GM18499 (cell line): ENCODE data around the gene MTF1.
A peak's percentile ranks its signal among the peaks of the same experiment; 100 is the strongest.
"Not testable (repeated sequence)": the region's sequence is repeated elsewhere in the genome, so short reads cannot be mapped to it uniquely, and the experiment has no call there.

Experiments used
- ATAC-seq: cut with Tn5 transposase; IDR thresholded peaks from one replicate; pipeline ENCODE4 v1.9.1; 2021; ENCODE audit warnings: moderate number of reproducible peaks; ENCODE audit not compliant: insufficient read depth, unreplicated experiment

The MTF1 gene

DNA sequence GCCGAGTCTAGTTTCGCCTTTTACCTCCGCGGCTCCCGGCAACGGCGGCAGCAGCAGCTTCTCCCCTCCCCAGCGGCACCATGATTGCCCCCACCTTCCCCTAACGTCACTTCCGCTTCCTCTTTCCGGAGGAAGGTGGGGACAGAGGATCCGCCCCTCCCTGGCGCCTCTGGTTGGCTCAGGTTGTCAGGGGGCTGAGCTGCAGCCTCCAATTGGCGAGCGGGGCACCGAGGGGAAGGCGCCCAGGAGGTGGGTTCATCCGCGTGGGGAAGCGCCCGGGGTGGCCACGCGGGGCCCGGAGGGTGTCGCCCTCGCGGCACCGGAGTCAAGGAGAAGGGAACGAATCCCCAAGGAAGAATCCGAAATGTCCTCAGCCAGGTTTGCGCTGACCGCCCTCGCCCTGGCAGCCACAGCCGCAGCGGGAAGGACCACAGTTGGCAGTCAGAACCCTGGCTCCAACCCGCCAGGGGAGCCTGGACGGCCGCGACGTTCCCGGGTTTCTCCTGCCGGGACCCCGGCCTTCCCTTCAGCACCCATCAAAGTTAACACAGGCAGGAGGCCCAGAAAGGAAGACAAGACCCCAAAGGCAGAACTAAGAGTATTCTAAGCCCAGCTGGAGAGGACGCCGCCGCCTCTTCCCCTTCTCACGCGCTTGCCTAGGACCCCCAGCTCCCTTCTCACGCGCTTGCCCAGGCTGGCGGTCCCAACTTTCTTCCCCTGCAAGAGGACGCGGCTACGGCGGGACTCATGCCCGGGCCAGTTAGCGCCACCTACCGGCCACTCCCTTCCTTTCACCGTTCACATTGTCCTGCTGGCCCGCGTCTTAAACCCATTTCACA, at the start of gene MTF1:
Gene MTF1 (minus strand): TSS at position 86 of the 839 bp plus-strand sequence. CDS start 1,934 bp downstream, outside the sequence.
- ATAC-seq = peak; percentile 44

DNA sequence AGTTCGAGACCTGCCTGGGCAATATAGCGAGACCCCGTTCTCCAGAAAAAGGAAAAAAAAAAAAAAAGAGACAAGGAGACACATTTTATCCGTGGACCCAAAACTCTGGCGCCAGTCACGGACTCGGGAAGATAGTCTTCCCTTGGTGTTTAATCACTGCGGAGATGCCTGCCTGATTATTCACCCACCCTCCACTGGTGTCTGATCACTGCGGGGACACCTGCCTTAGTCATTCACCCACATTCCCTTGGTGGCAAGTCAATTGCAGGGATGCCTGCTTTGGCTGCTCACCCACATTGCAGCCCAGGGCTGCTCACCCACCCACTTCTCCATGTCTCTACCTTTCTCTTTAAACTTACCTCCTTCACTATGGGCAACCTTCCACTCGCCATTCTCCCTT, 49.1 kb upstream of the MTF1 start:
- ATAC-seq = not testable (repeated sequence)

DNA sequence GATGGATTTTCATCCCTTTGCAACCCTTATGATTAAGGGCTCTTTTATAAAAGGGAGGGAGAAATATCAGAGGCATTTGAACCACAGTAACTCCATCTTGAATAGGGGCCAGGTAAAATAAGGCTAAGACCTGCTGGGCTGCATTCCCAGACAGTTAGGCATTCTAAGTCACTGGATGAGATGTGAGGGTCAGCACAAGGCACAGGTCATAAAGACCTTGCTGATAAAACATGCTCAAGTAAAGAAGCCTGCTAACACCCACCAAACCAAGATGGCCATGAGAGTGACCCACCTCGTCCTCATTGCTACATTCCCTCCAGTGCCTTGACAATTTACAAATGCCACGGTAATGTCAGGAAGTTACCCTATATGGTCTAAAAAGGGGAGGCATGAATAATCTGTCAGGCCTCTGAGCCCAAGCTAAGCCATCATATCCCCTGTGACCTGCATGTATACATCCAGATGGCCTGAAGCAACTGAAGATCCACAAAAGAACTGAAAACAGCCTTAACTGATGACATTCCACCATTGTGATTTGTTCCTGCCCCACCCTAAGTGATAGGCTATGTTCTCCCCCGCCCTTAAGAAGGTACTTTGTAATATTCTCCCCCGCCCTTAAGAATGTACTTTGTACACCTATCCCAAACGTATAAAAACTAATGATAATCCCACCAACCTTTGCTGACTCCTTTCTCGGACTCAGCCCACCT, 48.2 kb upstream of the MTF1 start:
- not testable (repeated sequence) for ATAC-seq

DNA sequence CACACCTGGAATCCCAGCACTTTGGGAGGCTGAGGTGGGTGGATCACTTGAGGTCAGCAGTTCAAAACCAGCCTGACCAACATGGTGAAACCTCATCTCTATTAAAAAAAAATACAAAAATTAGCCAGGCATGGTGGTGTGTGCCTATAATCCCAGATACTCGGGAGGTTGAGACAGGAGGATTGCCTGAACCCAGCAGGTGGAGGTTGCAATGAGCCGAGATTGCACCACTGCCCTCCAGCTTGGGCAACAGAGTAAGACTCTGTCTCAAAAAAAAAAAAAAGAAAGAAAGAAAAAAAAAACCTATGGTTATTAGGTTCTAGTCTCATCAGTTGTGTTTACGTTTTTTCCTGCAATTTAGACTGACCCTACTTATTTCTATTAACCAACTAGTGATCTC, 47.2 kb upstream of the MTF1 start:
- not testable (repeated sequence) for ATAC-seq

DNA sequence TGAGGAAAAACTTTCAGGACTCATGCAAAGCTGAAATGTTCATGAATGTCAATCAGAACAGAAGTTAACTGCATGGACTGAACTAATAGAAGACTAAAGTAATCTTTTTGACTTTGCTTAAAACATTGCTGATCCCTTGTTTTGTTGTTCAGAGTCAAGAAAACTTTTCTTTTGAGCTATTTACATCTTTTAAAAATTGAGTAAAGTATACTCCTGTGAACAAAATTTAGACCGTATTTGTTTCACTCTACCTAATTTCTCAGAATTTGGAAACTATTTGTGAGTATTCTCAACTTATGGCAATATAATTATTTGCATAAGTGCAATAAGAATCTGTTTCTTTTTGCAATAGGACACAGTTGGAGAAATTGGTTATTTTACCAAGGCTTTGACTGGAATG, 46.3 kb upstream of the MTF1 start:
- ATAC-seq = no peak

DNA sequence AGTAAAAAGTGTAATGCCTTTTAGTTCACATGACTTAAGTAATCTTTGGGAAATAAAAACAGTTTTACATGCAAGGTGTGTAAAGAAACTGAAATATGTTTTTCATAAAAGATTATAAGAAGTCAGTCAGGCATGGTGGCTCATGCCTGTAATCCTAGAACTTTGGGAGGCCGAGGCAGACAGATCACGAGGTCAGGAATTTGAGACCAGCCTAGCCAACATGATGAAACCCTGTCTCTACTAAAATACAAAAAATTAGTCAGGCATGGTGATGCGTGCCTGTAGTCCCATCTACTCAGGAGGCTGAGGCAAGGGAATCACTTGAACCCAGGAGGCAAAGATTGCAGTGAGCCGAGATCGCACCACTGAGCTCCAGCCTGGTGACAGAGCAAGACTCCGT, 44.5 kb upstream of the MTF1 start:
- not testable (repeated sequence) for ATAC-seq

DNA sequence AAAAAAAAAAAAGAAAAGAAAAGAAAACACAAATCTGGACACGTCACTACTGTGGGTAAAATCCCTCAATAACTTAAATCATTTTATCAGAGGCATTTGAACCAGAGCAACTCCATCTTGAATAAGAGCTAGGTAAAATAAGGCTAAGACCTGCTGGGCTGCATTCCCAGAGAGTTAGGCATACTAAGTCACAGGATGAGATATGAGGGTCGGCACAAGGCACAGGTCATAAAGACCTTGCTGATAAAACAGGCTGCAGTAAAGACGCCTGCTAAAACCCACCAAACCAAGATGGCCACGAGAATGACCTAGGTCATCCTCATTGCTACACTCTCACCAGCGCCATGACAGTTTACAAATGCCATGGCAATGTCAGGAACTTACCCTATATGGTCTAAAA, 43.6 kb upstream of the MTF1 start:
- ATAC-seq = no peak

DNA sequence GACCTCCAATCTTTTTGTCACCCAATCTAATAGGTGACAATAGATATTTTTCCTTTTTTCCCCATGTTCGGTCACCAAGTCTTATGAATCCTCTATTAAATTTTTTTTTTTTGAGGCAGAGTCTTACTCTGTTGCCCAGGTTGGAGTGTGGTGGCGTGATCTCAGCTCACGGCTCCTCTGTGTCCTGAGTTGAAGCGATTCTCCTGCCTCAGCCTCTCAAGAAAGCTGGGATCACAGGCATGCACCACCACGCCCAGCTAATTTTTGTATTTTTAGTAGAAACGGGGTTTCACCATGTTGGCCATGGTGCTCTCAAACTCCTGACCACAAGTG, 42.5 kb upstream of the MTF1 start:
- ATAC-seq = no peak

DNA sequence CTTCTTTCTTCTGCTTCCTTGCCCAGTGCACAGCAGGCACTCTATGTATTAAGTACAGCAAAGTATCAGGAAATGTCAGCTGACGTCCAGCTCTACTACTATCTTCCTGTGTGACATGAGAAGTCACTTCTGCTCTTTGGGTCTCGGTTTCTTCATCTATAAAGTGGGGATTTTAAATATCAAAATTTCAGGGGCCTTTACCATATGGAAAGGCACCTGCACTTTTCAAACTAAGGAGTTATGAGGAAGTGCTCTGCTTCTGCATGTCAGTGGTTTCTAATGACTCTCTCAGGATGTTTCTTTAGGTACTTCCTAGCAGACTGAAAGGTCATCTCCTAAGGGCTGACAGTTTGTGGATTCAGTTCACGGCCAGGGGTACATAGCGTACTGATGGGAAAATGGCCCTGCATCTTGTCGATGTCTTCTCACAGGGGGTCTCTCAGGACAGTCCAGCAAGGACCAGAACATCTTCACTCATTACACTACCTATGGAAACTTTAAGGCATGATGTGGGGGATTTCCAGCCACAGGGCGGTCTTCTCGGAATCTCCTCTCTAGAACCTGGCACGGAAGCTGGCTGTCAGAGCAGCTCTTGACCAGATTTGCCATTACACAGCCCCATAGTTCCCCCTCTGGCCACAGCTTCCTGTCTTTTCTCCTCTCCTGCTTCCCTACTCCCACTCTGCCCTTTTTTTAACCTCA, 42.0 kb upstream of the MTF1 start:
- ATAC-seq = no peak

DNA sequence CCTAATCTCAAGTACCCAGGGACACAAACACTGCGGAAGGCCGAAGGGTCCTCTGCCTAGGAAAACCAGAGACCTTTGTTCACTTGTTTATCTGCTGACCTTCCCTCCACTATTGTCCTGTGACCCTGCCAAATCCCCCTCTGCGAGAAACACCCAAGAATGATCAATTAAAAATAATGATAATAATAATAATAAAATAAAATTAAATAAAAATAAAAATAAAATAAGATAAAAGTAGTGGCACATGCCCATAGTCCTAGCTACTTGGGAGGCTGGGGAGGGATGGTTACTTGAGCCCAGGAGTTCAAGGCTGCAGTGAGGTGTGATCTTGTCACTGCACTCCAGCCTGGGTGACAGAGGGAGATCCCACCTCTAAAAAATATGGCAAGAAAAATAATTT, 38.2 kb upstream of the MTF1 start:
- not testable (repeated sequence) for ATAC-seq

DNA sequence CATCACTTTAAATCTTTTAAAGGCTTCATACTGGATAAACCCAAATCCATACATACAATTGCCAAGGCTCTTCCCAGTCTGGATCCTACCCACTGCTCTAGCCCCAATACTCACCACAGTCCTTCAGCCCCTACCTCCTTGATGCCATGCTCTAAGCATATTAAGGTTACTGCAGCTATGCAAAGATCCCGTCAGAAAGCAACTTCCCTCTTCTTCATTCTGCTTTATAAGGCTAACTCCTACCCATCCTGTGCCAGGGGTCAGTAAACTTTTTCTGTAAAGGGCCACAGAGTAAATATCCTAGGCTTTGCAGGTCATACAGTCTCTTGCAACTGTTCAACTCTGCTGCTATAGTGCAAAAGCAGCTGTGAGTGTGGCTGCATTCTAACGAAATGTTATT, 34.3 kb upstream of the MTF1 start:
- ATAC-seq = no peak

DNA sequence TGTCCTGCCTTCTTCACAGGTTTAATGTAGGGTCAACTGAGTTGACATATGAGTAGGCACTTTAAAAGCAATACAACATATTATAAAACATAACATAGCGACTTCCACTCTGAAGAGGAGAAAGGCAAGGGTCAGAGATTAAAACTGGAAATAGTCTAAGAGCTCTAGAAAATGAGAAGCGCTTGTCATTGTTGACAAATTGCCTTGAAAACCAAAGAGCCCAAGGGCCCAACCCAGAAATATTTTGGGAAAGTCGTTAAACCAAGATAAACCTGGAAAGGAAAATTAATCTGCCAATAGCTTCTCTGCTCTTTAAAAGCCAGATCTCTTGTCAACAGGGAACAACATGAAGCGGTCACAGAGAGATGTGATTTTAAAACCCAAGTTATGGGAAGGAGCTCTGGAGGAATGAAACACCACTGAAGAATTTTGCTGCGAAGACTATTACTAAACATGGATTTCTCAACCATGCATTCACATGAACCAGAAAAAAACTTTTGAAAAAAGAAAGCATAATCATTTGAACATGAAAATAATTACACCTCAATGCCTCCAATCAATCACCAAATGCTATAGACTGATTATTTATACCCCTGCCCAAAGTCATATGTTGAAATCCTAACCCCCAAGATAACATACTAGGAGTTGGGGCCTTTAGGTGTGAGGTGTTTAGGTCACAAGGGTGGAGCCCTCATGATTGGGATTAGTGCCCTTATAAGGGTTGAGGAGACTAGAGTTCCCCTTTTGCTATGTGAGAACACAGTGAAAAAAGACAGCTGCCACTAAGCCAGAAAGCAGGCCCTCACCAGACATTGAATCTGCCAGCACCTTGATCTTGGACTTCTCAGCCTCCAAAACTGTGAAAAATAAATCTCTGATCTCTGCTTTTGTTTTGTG, 33.0 kb upstream of the MTF1 start:
- no peak for ATAC-seq

DNA sequence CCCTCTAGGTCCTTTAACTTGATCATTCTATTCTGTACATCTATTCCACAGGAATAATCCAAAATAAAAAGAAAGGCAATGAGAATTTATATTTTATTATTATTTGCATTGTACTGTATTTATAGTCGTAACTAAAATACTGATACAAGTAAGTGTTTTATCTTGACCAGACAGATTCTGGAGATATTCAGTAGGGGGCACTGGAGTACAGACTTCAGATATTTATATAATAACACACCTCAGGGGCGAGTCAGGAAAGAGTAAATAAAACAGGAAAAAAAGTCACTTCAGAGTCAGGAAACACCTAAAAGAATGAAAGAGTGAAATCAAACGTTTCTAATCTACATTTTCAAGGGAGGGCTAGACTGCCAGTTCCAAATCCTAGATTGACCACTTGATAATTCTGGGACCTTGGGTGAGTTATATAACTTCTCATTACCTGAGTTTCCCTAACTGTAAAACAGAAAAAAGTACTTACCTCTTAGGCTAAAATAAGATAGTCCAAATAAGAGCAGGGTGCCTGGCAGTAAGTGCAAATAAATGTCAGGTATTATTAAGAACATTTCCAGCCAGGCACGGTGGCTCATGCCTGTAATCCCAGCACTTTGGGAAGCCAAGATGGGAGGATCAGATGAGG, 31.1 kb upstream of the MTF1 start:
- ATAC-seq = no peak

DNA sequence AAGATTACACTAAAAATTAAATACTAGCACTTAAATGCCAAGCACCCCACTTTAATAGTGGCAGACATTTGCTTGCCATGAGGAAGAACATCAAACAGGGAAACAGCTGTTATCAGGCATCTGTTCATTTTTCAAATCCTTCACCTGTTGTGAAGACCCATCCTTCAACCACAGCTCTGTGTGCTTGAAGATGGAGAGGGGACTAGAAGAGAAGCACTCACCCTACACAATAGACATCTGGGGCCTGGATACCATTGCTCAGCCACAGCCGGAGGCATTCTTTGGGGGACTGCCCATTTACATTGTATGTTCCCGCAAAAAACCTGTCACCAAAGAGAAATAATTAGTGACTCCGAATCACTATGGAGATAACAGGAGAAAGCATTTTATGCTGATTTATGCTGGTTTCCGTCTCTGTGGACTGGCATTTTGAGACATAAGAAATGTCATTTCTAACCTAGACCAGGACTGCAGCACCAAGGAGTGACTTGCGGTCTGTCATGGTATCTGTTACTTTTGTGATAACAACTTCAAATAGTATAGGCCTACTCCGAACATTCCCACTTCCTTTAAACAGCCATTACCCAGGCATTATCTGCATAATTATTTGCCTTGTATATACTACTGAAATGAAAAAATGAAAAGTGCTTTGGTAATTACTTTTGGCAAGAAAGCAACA, 28.8 kb upstream of the MTF1 start:
- no peak for ATAC-seq

DNA sequence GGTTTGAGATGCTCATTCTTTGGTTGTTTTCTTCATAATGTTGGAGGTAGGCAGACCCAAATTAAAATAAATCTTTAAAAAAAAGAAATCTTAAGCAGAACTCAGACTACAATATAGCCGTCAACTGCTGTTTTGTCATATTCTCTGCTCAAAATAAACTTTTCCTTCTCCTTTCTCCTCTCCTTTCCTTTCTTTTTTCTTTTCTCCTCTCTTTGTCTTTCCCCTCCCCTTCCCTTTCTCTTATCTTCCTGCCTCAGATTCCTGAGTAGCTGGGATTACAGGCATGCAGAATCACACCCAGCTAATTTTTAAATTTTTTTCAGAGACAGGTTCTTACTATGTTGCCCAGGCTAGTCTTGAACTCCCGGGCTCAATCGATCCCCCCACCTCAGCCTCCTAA, 24.8 kb upstream of the MTF1 start:
- ATAC-seq = no peak

DNA sequence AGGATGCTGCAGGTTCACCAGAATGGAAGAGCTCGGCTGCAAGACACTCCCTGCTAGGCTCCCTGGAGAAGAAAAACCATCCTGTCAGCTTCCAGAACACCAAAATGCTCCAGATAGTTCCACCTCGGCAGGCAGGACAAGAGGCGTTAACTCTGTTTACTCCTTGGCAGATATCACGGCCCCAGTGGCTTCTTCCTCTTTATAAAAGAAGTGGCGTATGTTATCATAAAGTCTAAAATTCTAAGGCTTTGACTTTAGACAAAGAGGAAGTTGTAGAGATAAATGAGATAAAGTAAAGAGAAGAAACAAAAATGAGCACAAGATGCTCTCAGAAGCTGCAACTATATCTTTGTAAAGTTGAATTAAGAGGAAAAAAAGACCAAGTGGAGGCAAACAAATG, 24.3 kb upstream of the MTF1 start:
- no peak for ATAC-seq

DNA sequence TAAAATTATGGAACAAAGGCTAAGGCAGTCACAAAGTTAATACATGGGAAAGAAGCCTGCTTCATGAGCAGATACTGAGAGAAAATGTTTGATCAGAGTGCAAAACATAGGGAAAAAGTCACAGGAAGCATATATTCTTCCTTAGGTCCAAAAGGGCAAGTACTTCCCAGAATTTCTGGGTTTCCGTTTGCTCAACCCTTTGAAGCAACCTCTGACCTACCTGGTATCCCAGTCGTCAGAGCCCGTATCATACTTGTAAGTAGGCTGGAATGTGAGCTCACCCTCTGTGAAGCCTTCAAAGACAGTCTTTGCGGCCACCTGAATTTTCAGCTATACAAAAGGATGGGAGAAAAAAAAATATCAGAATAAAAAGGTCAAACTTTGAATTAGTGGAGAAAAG, 20.5 kb upstream of the MTF1 start:
- no peak for ATAC-seq

DNA sequence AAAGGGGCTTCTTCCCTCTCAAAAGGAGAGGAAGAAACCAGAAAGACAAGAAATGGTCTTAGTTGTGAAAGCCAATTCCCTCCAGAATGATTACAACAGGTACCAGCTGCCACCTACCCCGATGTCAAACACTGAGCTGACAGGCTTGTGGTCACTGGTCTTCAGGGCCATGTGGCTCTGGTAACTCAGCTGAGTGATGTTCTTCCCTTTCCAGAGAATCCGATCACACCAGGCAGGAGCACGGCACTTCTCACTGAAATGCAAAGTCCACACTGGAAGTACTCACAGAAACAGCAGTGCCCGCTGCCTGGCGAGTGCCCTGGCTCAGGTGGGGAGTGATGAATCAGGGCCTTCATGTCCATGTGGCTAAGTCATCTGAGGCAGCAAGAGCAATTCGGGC, 18.7 kb upstream of the MTF1 start:
- no peak for ATAC-seq

DNA sequence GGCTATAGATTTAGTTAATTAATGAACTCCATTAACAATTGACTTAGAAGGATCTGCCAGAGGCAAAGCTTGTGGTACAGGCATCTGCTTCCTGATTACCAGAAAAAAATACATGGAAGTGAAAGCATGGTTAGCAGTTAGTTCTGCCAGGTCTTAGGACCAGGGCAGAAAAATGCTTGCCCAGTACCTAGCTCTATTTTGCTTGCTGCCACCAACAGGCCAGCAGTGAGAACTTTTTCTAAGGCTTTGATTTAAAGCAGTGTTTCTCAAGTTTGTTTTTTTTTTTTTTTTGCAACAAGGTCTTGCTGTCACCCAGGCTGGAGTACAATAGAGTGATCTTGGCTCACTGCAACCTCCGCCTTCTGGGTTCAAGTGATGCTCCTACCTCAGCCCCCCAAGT, 16.4 kb upstream of the MTF1 start:
- no peak for ATAC-seq
